GM19238 (cell line): Measurements from ENCODE around the gene UBE2E1.
"Not testable (repeated sequence)": the region's sequence is repeated elsewhere in the genome, so short reads cannot be mapped to it uniquely, and the experiment has no call there.

Experiments
- DNase-seq: peaks from one replicate; pipeline ENCODE4 v3.0.0; 2011; ENCODE audit warnings: low spot score; ENCODE audit not compliant: insufficient read length

Gene UBE2E1

GRCh38 chr3:23877329-23877980 is 71.7 kb downstream of the UBE2E1 start:
- DNase-seq: no peak

- no peak for DNase-seq
Measured at GRCh38 chr3:23879485-23879884, 73.7 kb downstream of the UBE2E1 start.

GRCh38 chr3:23880703-23881339 is 75.1 kb downstream of the UBE2E1 start:
- DNase-seq: no peak

GRCh38 chr3:23881993-23882392 is 76.2 kb downstream of the UBE2E1 start:
- DNase-seq: not testable (repeated sequence)

- no peak for DNase-seq
Measured at GRCh38 chr3:23882487-23882918, 76.7 kb downstream of the UBE2E1 start.

DNA sequence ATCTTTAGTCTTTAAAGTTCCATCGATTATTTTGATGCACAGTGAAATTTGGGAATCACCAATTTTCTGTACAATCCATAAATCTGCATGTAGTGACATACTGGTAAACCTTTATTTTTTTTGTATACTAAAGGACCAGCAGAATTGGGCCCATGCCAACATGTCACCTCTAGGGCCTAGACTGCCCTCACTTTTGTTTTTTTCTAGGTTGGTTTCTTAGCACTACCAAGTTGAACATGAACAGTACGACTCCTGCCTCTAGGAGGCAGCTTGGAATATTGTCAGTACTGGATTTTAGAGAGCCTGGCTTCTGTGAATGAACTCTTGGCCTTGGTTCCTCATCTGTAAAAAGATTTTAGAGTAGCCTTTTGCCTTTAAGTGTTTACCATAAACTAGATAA is 78.7 kb downstream of the UBE2E1 start:
- no peak for DNase-seq

DNA sequence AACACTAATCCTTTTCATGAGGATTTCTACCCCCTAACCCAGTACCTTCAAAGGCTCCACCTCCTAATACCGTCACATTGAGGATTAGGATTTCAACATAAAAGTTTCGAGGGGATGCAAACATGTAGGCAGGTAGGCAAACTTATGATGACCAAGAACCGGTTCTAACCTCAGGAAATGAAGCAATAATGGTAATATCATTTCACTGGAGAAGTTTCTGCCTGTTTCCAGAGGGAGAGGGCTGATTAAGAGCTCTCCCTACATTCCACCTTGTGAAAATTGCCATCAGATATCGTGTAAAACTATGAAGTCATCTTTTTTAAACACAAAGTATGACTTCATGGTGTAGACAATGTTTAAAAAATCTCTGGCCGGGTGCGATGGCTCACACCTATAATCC is 79.5 kb downstream of the UBE2E1 start:
- no peak for DNase-seq

GRCh38 chr3:23886311-23886710 is 80.6 kb downstream of the UBE2E1 start:
- no peak for DNase-seq

DNA sequence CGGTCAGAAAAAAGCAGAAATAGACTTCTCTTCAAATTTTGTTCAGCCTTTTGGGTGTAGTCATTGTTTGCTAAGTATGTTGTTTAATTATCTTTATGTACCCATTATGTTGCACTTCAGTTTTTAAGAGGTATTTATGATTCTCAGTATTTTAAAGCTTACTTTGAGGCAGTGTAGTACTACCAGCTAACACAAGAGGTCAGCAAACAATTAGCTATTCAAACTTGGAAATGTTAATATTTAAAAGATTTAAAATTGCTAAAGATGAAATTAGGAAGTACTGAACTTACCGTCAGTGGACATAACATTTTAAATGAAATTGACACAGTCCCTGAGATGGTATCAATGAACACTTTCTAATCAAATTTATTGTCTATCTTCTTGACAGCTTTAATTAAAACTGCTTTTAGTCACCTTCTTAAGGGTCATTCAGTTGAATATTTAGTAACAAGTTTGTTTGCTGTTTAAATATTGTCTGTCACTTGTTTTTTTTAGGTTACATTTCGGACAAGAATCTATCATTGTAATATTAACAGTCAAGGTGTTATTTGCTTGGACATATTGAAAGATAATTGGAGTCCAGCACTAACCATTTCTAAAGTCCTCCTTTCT is 83.0 kb downstream of the UBE2E1 start:
- no peak for DNase-seq

DNA sequence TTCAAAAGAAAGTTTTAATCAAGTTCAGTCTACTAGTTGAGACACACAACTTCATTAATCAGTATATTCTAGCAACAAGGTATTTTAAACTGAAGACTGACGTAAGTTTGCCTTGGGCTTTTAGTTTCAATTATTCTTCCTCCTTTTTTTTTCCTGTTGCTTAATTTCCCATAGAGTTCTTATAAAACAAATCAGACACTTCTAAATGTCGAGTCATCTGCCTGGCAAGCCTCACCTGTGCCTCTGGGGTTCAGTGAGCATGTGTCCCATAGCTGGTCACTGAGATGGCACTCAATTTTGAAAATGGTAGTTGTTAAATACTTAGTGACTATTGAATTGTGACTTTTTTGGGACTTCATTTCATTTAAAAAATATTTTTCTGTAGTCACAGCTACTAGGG is 83.6 kb downstream of the UBE2E1 start:
- no peak for DNase-seq

DNA sequence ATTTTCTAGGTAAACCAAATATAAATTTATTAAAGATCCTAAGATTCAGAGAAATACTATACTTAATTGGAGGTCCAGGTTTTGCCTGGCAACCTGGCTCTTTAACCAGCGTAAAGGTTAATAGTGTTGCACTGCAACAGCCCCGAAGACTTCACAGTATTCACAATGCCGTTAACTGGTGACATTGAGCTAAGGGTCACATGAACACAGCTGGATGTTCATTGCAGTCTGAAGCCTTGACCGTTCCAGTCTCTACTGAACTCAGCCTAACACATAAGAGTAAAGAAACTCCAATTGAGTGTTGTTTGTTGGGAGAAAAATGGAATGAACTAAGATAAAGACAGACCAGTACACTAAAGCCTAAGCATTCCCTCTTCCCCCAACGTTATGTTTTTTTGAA is 84.2 kb downstream of the UBE2E1 start:
- no peak for DNase-seq

GRCh38 chr3:23894254-23895061 is 88.7 kb downstream of the UBE2E1 start:
- DNase-seq: no peak

- no peak for DNase-seq
Measured at GRCh38 chr3:23895181-23895580, 89.4 kb downstream of the UBE2E1 start.

DNA sequence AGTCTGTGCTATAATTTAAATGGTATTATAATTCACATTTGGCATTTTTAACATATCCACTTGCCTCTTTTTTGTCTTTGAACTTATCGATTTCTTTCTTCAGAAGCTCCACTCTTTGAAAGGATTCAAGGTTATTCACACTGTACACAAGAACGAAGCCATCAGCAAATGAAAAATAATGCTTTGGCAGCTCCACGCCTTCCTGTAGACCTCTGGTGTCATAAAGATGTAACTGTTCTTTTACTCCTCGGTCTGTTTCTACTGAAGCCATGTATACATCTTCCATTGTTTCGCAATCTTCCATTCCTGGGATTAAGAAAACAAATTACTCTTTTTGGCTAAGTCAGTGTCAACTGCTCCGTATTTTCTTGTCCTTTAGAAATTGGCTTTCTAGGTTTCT is 95.0 kb downstream of the UBE2E1 start:
- no peak for DNase-seq

- no peak for DNase-seq
Measured at GRCh38 chr3:23904545-23904944, 98.8 kb downstream of the UBE2E1 start.

GRCh38 chr3:23909341-23909740 is 103.6 kb downstream of the UBE2E1 start:
- DNase-seq: no peak

- DNase-seq: no peak
Measured at GRCh38 chr3:23911397-23911796, 105.6 kb downstream of the UBE2E1 start.

GRCh38 chr3:23912335-23912734 is 106.6 kb downstream of the UBE2E1 start:
- not testable (repeated sequence) for DNase-seq

- no peak for DNase-seq
Measured at GRCh38 chr3:23913182-23913581, 107.4 kb downstream of the UBE2E1 start.

DNA sequence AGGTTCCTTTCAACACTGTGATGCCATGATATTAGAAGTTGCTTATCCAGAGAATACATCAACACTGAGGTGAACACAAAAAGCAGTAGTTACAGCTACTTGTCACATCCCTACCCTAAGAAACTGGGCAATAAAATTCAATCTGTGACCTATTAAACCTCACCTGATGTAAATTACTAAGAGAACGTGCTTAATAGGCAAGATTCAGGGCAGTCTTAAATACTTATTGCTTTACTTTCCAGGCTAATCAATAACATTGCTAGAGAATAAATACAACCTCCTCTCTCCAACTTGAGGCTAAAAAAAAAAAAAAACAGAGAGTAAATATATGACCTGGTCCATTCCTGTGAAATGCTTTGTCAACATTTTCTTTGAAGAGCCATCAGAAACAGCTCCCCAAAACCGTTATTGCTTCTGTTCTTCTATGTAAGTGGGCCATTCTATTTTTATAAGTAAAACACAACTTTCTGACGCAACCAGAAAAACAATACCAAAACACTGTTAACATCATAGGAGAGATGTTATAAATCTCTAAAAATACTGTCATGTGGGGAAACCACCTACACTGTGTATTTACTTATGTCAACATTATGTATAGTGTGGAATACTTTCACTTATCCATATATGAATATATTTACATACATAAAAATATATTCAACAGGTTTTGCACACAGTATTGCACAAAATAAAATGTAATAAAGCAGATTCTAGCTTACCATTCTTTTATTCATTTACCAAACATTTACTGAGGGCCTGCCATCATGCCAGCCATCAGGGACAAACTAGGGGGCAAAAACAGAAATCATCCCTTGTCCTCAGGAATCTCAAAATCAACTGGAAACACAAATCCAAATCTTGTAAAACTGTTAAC is 108.4 kb downstream of the UBE2E1 start:
- DNase-seq: no peak

- DNase-seq: no peak
Measured at GRCh38 chr3:23915537-23916108, 109.9 kb downstream of the UBE2E1 start.
